ENCODE measurements around the gene PARD6B. TPM values are rescaled to one million over a fixed set of nuclear protein-coding genes. Genes with fewer than 3 reads are reported as not detected.

Gene PARD6B
- total and polyA plus RNA-seq, 2 donors (not counting 3 experiments of a cell fraction or from before 2014, with no cell fraction given), result 0.03 TPM; not detected in 1

DNA sequence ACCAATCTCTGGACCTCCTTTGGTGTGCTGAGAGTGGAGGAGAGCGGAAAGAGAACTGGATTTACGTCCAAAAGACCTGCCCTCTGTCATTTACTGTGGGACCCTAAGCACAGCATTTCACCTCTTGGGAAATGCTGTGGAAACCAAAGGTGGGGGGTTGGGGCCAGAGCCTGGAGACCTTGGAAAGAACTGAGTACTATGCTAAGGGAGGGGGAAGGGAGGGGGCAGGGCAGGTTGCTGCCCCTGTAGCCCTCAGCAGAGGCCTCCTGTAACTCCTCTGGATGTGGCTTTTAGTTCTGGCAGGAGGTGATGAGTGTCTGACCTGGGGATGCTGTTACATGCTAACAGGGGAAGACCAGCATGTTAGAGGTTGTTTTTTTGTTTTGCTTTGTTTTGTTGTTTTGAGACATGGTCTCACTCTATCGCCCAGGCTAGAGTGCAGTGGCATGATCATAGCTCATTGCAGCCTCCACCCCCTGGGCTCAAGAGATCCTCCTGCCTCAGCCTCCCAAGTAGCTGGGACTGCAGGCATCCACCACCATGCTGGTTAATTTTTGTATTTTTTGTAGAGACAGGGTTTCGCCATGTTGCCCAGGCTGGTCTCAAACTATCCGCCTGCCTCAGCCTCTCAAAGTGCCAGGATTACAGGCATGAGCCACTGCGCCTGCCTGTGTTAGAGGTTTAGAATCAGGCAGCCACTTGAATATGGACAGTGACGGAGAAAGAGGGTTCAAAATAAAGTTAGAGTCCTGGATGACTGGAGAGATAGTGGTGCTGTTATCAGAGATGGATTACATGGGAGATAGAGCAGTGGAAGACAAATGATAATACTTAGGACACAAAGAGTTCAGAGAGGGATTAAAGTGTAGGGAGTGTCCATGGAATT lies 18.4 kb upstream of the PARD6B start:
- no TSS peak for BruUV-seq (replicated peaks)
- no peak for FAIRE-seq
- Histone ChIP-seq H3K9ac (replicated peaks; ENCODE audit: extremely low read depth, insufficient read depth, low read length) (no peak overlapping the region), H3K4me3 (replicated peaks in 1 of 3; ENCODE audit: insufficient read depth in 1 of 3, low read depth in 1 of 3, low read length in 3 of 3) (no peak overlapping the region), H3K4me1 (ENCODE audit: control insufficient read depth, extremely low read depth, insufficient read depth, low read length) (no peaks in the 10 kb centered on the region), H2AFZ (ENCODE audit: low read depth, low read length) (no peak overlapping the region), H4K20me1 (replicated peaks; ENCODE audit: control insufficient read depth, extremely low read depth, insufficient read depth, low read length) (no peaks in the 10 kb centered on the region), H3K27ac (ENCODE audit: insufficient read depth, low read depth, low read length) (no peak overlapping the region), H3K36me3 (ENCODE audit: control insufficient read depth in 2 of 2, extremely low read depth in 1 of 2, insufficient read depth in 2 of 2, low read length in 2 of 2) (no peaks in the 10 kb centered on the region), H3K9me1 (replicated peaks; ENCODE audit: control insufficient read depth, extremely low read depth, insufficient read depth, low read length) (no peaks in the 10 kb centered on the region), H3K4me2 (ENCODE audit: insufficient read depth, low read length) (no peak overlapping the region), H3K27me3 (ENCODE audit: control insufficient read depth in 2 of 2, insufficient read depth in 2 of 2, low read length in 2 of 2) (peaks cover 3 to 9% of the 10 kb centered on the region in 2 experiments), H3K79me2 (ENCODE audit: control insufficient read depth, insufficient read depth, low read length) (no peaks in the 10 kb centered on the region), H3K9me3 (replicated peaks; ENCODE audit: control insufficient read depth, insufficient read depth, low read length) (no peaks in the 10 kb centered on the region)
- ChIA-PET CTCF (interaction anchor here (0.6 to 1.9 kb wide), 12 partner anchors 12 to 527 kb away, joined by 3 to 14 read pairs (median 3); no protein-coding TSS in a partner anchor), POLR2A (no interaction called here)
- dilution Hi-C loops (cut with MboI; ENCODE audit: extremely low pct_ligation_motif_present, low sequenced_read_pairs), result no loop called here
- TF ChIP-seq FOS (IDR thresholded peaks at IDR 0.05; ENCODE audit: borderline replicate concordance, insufficient read depth, low read length) (no peak), MYC (IDR thresholded peaks at IDR 0.05; ENCODE audit: low read depth, low read length) (no peak), EZH2 (IDR thresholded peaks at IDR 0.05; ENCODE audit: borderline replicate concordance, low read depth, low read length, severe bottlenecking) (no peak), GATA2 (IDR thresholded peaks at IDR 0.05; ENCODE audit: insufficient read depth, insufficient read length, low read depth, low read length) (no peak), POLR2A (IDR thresholded peaks at IDR 0.05; ENCODE audit: low read depth, low read length) (no peak), POLR2AphosphoS5 (IDR thresholded peaks at IDR 0.05; ENCODE audit: insufficient read depth, low read depth, low read length) (no peak), JUN (IDR thresholded peaks at IDR 0.05; ENCODE audit: borderline replicate concordance, insufficient read depth, insufficient read length, low read depth) (no peak)
- TF ChIP-seq, protein P1, sequence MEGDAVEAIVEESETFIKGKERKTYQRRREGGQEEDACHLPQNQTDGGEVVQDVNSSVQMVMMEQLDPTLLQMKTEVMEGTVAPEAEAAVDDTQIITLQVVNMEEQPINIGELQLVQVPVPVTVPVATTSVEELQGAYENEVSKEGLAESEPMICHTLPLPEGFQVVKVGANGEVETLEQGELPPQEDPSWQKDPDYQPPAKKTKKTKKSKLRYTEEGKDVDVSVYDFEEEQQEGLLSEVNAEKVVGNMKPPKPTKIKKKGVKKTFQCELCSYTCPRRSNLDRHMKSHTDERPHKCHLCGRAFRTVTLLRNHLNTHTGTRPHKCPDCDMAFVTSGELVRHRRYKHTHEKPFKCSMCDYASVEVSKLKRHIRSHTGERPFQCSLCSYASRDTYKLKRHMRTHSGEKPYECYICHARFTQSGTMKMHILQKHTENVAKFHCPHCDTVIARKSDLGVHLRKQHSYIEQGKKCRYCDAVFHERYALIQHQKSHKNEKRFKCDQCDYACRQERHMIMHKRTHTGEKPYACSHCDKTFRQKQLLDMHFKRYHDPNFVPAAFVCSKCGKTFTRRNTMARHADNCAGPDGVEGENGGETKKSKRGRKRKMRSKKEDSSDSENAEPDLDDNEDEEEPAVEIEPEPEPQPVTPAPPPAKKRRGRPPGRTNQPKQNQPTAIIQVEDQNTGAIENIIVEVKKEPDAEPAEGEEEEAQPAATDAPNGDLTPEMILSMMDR (IDR thresholded peaks at IDR 0.05; ENCODE audit: extremely low read depth in 1 of 2, insufficient read depth in 1 of 2, low read depth in 1 of 2, low read length in 2 of 2), result no peak
- TF ChIP-seq, protein P2, sequence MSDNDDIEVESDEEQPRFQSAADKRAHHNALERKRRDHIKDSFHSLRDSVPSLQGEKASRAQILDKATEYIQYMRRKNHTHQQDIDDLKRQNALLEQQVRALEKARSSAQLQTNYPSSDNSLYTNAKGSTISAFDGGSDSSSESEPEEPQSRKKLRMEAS (IDR thresholded peaks at IDR 0.05; ENCODE audit: insufficient read depth, insufficient read length), result no peak
- no peak for DNase-seq (ENCODE audit: low read depth, low spot score)
- intact Hi-C loops (cut with micrococcal nuclease), result no loop called here

Measured in endothelial cell of umbilical vein (primary cell).